Ecto neural progenitor cell (in vitro differentiated cells): ENCODE measurements around the gene CSAD.
"Not testable (repeated sequence)": the region's sequence is repeated elsewhere in the genome, so short reads cannot be mapped to it uniquely, and the experiment has no call there.

Source experiments
- DNase-seq: peaks from one replicate; pipeline ENCODE4 v3.0.0-alpha.2; 2018; ENCODE audit warnings: low spot score

The CSAD gene

DNA sequence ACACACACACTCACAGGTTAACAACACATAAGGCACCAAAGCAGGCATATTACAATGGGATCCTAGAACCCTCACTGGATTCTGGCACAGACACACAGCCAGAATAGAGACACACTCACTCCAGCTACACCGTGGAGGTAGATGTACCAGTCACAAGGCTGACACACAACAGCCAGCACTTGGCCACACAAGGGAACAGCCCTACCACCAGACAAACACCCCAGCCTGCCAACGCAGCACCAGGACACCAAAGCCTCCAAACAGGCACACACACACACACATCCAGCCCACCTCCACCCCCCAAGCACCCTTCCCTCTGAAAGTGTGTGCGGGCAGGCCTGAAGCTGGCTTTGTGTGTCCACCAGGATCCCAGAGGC lies 37.2 kb upstream of the CSAD start:
- DNase-seq, result no peak

DNA sequence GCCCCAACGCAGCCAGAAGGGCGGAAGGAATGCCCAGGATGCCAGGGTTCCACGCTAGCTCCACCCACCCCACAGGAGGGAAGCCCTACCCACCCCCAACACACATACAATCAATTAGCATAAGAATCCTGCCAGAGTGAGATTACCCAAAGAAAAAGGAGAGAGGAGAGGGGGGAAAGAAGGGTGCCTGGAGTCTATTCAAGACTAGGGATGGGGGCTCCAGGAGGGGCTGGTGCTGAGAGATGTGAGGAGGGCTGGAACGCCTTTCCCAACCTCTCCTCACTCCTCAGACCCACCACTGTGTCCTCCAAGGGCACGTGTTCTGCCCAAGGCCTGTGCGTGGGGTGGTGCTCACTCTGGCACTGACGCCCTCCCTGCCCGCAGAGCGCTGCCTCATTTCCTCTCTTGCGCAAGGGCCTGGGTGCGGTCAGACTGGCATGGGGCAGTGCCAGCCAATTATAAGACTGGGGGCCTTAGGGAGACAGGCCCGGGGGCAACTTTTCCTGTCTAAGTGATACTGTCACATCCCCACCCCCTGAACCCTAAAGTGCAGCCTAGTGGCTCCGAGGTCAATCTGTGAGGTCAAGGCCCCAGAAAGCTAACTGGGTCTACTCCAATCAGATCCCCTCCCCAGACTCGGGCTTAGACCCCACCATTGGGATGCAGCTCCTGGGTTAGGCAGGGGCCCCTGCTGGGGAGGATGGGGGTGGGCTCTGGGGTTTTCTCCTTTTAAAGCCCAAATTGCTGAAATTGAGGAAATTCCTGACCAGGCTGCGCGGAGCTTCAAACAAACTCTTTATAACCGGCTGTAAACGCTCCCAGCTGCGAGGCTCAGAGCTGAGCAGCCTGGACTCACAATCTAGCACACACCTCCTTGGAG lies 36.6 kb upstream of the CSAD start:
- no peak for DNase-seq

DNA sequence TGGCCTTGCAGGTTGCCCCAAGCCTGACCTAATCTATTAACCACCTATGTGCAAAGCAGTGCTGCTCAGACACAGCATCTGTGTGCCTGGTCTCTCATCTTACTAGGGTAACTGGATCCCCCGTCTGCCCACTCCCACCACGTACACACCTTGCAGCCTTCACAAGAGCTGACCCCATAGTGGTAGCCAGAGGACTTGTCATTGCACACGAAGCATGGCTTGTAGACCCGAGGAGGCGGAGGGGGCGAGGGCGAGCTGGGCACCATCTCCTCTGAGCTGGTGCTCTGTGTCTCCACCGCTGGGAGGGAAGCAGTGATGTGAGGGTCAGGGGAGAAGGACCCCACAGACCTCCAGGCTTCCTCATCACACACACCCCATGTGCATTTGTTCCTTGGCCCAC lies 34.8 kb upstream of the CSAD start:
- DNase-seq, result no peak

DNA sequence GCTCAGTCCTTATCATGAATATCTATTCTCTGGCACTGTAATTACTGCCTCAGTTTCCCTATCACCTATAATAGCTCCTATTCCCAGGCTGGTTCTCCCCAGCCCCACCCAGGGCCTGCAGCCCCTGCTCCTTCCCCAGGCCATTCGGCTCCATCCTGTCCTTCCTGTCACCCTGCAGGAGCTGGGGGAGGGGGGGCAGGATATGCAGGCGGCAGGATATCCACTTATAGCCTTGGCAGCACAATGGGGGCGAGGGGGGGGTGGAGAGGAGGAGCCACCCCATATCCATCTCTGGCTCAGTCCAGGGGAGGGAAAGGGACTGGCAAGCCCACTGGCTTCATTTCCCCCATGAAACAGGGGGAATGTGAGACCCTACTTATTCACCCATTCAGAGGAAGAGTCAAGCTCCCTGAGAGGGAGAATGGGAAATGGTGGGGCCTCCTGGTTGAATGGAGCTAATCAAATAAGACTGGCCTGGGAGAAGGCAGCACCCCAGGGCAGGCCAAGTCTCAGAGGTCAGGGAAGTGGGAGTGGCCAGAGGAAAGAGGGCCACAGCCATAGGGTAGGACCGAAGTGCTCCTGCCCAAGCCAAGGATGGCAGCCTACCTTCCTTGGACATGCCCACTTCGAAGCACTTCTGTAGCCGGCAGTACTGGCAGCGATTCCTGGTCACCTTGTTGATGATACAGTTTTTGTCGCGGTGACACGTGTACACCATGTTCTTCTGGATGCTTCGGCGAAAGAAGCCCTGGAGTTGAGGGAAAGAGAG lies 34.1 kb upstream of the CSAD start:
- DNase-seq, result no peak

DNA sequence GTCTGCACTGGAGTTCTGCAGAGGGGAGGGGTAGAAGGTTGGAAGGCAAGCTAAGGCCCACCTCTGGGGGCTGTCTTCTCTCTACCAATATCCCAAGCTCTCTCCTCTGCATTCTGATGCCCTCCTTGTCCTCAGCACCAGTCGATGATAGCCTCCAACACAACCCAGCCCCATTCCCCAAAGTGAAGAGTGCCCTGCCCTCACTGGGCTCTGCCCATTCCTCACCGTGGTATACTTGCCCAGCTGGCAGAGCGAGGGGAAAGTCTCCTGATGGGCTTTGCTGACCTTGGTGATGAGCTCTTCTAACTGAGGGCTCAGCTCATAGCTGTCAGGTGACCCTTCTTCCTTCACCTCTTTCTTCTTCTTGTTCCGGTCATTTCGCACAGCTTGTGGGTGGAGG lies 33.5 kb upstream of the CSAD start:
- DNase-seq, result no peak

DNA sequence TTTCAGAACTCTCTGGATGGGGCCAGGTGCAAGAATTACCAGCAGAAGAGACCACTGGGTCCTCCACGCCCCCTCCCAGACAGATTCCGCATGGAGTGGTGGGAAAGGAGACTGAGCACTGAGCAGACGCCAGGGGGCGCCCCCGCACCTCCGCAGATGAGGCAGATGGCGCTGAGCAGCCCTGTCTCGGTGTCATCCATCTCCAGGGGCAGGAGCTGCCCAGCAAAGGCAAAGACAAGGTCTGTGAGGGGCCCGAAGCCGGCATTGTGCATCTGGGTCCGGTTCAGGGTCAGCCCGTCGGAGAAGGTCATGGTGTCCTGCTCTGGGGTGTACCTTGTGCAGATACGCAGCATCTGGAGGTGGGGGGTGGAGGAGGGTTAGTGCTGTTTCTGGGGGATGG lies 32.6 kb upstream of the CSAD start:
- peak; percentile 96 for DNase-seq

- no peak for DNase-seq
Observed at GRCh38 chr12:53212931-53213330, 32.2 kb upstream of the CSAD start.

DNA sequence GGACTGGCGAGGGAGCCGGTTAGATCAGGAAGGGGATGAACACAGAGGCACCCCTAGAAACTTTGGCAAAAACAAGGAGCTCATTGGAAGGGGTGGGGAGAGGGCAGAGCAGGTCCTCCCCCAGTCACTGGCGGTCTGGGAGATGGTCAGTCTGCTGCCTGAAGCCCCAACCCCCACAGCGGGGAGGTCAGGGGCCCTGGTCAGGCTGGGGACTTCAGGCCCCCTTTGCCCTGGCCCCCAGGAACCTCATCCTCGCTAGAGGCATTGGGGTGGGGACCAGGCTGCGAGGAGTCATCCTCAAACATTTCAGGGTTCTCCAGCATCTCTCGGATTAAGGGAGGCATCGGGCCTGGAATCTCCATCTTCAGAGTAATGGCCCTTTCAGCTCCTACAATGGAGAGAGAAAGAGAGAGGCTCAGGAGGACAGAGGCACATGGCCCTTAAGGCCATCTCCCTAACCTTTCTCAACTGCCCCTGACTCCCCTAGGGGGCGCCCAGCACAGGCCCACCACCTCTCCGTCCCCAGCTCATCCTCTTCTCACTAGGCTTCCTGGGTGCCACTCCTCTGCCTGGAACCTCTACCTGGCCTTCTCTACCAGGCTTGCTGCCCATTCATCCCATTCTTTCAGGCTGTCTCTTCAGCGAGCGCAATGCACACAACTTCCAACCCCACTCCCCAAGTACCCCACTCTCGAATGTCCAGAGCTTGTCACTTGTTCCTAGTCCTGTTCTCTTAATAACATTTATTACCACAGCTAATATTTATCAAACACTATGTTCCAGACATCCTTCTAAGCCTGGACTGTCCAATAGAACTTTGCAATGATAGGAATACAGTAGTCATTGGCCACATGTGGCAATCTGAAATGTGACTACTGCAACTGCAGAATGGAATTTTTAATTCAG lies 31.0 kb upstream of the CSAD start:
- DNase-seq, result no peak

DNA sequence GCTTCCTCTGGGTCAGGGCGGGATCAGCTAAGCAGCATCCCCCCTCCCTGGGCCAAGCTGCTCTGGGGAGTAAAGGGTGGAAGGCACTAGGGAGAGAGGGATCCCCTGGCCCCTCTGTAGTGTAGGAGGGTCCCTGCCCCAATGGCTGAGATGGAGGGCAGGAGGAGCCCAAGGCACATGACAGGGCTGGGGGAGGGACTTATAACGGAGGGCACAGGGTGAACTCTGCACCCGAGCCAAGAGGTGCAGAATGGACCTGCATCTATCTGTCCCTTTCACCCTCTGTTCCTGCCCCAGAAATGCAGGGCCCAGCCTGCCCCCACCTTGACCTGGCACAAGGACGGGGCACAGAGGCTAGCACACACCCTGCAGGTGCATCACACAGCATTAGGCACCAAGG lies 30.1 kb upstream of the CSAD start:
- DNase-seq, result no peak

- no peak for DNase-seq
Observed at GRCh38 chr12:53208877-53209463, 28.2 kb upstream of the CSAD start.

GRCh38 chr12:53208435-53208834 lies 27.7 kb upstream of the CSAD start:
- no peak for DNase-seq

GRCh38 chr12:53207042-53207441 lies 26.3 kb upstream of the CSAD start, which contains the start of gene ITGB7:
ITGB7 (minus strand) TSS chr12:53207251; CDS start chr12:53200443, 6,808 bp downstream.
- no peak for DNase-seq

DNA sequence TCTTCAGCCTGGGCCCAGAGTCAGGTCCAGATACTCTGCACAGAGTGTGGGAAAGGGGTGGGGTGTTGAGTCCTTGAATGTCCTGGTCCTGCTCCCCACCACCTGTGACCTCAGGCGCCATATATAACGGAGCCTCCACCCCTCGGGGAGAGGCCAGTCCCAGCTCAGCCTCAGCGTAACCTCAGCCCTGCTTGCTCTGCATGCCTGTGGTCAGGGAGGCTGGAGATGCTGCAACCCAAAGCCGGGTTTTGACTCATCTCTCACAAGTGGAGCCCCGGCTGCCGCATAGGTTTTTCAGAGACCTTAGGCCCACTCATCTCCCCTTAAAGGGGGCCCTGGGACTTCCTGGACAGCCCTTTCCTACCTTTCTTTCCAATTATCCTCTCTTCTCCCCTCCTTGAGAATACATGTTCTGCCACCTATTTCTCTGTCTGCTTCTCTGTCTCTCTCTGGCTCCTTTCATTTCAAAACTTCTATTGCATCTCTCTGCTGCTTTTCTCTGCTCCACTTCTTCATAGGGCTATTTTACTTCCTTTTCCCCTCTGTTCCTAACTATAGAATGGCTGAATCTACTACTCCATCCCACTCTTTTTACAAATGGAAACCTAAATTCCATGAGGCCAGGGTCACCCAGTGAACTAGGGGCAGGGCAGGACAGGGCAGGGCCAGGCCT lies 25.2 kb upstream of the CSAD start:
- DNase-seq, result no peak

GRCh38 chr12:53204351-53204750 lies 23.6 kb upstream of the CSAD start:
- no peak for DNase-seq

DNA sequence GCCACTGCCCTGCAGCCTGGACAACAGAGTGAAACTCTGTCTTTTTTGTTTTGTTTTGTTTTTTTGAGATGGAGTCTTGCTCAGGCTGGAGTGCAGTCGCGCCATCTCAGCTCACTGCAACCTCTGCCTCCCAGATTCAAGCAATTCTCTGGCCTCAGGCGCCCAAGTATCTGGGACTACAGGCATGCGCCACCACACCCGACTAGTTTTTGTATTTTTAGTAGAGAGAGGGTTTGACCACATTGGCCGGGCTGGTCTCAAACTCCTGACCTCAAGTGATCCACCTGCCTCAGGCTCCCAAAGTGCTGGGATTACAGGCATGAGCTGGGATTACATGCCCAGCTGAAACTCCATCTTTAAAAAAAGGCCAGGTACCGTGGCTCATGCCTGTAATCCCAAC lies 21.6 kb upstream of the CSAD start:
- DNase-seq, result not testable (repeated sequence)

GRCh38 chr12:53201639-53202038 lies 20.9 kb upstream of the CSAD start:
- DNase-seq, result no peak

GRCh38 chr12:53201177-53201541 lies 20.4 kb upstream of the CSAD start:
- no peak for DNase-seq

- no peak for DNase-seq
Observed at GRCh38 chr12:53200458-53201176, 19.9 kb upstream of the CSAD start.

- DNase-seq, result no peak
Observed at GRCh38 chr12:53200107-53200457, 19.4 kb upstream of the CSAD start.

DNA sequence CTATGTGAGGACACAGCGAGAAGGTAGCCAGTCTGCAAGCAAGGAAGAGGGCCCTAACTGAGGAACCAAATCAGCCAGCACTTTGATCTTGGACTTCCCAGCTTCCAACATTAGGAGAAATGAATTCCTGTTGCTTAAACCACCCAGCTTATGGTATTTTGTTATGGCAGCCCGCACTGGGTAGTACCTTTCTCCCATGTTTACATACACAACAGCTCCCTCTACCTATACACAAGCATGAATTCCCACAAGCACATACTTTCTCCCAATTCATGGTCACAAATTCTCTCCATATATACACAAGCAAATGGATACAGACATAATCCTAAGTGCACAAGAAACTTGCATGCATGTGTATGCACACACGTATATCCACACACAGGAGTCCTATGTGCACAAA lies 19.0 kb upstream of the CSAD start:
- no peak for DNase-seq
